HG03439 (cell line): ENCODE measurements around the gene PPP2R5C.
"Not testable (repeated sequence)": the region's sequence is repeated elsewhere in the genome, so short reads cannot be mapped to it uniquely, and the experiment has no call there.

Experiments used
- ATAC-seq: cut with Tn5 transposase; IDR thresholded peaks from one replicate; pipeline ENCODE4 v1.9.1; 2021; ENCODE audit warnings: mild to moderate bottlenecking, moderate library complexity; ENCODE audit not compliant: unreplicated experiment

The PPP2R5C gene

DNA sequence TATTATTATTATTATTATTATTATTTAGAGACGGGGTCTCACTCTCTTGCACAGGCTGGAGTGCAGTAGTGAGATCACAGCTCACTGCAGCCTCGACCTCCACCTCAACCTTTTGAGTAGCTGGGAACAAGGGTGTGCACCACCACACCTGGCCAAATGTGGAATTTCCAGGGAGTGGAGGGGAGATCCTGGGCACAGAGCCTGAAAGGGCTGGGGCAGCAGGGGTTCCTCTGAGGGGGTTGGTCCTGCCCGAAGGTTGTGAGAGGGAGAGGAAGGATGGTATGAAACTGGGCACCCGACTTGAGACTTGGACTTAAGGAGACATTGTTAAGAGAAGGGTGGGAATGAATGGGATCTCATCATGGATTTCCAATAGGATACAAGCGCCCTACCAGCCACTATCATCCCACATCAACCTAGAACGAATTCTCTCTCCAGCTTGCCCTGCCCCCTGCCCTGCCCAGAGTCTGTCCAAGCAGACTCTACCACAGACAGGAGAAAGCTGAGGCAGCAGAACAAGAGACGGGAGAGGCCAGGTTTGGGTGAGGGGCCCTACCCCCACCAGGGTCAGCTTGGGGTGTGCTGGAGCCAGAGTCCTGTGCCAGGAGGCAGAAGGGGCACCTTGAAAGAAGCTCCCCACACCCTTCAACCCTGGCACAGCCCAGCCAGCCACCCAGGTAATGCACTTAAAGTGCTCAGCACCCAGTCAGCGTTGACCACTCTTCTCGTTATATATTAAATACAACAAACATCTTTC is 200.4 kb downstream of the PPP2R5C start:
- no peak for ATAC-seq

DNA sequence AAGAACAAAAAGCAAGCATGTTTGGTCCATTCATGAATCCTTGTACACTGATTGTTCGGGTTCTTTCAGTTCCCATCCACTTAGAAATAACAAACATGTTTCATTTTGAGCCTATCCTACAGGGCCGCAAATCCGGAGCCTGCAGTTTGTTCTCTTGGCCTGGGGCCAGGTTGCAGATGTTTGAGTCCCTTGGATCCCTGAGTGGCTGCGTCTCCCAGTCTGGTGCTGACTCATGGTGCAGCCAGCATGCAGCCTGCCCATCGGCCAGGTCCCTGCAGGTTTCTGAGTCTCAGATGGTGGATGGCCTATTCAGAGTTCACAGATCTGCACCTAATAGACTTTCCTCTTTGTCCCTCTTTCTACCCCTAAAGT is 201.0 kb downstream of the PPP2R5C start:
- no peak for ATAC-seq

DNA sequence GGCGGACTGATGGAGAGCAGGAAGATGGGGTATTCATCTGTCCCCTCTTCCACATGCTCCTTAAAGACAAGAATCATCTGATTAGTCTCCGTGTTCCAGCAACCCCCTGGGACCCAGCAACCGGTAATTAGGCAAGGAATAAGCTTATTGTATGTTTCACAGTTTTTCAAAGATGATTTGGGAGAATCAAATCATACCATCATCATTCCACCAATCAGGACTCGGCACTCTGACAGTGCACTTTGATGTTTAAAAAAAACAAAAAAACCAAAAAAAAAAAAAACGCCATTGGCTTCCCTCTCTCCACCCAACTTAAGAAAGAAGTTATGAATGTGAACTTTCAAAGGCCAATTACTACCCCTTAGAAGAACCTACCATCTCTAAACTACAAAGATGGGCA is 201.5 kb downstream of the PPP2R5C start:
- ATAC-seq, result no peak

DNA sequence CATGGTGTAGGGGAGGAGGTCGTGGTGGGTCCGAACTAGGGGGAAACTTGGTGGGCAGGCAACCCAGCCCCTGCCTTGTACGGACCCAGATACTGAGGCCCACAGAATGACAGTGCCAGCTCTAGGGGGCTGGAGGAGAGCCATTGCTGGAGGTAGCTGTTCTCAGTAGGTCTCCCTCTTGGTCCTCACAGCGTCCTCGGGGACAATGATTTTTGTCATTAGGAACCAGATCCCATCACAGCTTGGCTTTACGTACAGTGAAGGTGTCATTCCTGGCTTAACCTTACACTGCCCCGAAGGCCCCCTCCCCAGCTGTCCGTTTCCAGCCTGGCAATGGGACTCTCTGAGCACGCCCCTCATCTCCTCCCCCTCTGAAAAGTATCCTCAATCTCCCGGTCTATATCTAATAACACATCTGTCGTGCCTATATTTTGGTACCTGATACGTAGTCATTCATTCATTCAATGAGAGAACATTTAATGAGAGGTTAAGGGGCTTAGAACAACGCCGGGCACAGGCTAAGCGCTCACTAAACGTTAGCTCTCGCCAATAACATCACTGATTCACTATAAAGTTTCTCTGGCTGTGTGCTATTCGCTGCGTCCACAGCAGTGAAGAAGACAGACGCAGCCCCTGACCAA is 202.3 kb downstream of the PPP2R5C start:
- ATAC-seq, result no peak

DNA sequence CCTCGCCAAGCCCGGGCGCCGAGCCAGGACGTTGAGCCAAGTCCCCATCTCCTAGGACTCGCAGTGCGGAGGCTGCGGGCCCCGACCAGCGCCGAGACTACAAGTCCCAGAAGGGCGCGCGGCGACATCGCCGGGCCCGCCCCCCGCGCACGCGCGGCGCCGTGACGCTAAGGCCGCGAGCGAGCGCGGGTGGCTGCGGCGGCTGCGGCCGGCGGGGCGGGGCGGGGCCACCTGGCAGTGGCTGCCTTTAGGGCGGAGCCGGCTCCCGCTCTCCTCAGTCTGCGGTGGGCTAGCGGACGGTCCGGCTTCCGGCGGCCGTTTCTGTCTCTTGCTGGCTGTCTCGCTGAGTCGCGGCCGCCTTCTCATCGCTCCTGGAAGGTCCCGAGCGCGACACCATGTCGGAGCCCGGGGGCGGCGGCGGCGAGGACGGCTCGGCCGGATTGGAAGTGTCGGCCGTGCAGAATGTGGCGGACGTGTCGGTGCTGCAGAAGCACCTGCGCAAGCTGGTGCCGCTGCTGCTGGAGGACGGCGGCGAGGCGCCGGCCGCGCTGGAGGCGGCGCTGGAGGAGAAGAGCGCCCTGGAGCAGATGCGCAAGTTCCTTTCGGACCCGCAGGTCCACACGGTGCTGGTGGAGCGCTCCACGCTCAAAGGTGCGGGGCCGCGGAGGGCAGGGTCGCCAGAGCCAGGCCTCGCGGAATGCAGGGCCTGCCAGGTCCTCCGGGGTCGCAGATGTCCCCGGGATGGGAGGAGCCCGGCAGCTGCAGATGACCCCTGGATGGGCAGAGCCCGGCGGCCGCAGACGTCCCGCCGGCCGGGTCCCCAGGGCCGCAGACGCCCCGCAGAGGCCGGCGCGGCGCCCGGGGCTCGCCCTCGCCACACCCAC is 203.0 kb downstream of the PPP2R5C start, which contains the start of gene DYNC1H1:
DYNC1H1 (plus strand) TSS at position 277 of the 884 bp plus-strand sequence; CDS start at position 396, 119 bp downstream.
- ATAC-seq, result peak; percentile 85

DNA sequence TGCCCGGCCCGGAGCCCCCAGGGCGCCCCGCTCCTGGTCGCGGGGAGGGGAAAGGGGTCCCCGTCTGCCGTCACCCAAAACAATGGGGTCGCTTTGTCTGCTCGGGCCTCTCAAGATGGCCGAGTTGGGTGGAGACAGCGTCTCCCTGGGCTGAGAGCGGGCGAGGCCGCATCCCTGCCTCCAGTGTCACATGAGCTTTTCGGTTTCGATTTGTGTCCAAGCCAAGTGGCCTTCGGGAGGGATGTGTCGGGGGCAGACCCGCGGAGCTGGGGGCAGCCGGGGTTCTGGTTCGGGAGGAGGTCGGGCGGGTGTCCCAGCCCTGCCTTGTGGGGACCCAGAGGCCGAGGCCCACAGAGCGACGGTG is 203.7 kb downstream of the PPP2R5C start:
- ATAC-seq, result peak; percentile 29

DNA sequence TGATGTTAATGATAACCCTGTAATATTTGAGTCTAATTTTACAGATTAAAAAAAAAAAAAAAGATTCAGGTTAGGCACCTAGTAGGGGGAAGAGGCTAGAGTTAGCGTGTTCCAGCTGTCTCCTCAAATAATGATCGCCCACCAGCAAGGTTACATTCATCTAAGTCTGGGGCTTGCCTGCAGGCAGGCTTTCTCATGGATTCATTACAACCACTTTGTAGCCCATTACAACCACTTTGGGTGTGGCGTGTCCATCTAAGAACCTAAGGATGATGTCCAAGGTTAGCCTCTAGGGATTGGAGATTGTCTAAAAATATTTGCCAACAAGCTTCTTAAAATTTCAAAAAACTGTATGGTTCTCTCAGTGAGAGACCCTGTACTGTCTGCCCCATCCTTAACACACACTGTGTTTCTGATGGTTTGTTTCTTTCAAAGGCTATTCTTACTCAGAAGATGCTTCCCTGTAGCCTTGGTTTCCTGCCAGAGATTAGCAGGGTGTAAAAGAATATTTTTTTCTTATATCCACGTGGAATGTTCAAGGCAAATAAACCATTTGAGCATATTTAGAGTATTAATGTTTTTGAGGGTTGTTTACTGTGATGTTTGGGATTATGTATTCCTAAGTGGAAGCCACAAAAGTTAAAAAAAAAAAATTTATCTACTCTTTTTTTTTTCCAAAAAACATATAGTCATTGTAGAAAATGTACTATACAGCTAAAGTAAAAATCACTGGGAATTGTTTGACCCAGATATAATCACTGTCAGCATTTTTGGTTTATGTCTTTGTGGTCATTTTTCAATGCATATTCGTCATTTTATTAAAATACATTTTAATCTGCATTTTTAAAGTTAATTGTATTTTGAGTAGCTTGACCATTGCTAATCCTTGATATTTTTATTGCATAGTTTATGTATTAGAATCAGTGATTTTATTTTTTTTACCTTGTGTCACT is 204.5 kb downstream of the PPP2R5C start:
- ATAC-seq, result no peak

DNA sequence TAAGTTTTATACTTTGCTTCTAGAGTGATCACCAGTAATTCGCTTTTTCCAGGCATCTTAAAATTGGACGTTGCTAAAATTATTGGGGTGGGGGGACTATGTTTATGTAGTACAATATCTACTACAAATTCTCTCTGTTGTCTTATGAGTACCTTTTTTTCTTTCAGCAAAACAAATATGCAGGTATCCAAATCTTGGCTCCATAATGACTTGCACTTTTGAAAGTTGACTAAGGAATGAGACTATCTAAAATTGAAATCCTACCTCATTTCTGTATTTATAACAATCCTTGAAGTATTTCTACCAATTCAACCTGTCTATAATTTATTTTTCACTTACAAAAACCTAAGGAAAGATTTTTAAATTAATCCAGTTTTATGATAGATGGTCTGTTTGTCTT is 205.2 kb downstream of the PPP2R5C start:
- ATAC-seq, result no peak

DNA sequence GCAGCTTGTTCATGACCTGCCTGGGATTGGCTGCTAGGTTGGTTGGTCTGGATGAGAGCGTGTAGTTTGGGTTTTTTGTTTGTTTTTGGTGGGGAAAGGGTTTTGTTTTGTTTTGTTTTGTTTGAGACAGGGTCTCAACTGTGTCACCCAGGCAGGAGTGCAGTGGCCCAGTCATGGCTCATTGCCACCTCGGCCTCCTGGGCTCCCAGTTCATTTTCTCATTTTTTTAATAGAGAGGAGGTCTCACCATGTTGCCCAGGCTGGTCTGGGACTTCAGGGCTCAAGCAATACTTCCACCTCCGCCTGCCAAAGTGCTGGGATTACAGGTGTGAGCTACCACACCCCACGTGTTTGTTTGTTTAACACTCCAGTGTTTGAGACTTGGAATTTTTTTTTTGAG is 206.7 kb downstream of the PPP2R5C start:
- ATAC-seq, result no peak

DNA sequence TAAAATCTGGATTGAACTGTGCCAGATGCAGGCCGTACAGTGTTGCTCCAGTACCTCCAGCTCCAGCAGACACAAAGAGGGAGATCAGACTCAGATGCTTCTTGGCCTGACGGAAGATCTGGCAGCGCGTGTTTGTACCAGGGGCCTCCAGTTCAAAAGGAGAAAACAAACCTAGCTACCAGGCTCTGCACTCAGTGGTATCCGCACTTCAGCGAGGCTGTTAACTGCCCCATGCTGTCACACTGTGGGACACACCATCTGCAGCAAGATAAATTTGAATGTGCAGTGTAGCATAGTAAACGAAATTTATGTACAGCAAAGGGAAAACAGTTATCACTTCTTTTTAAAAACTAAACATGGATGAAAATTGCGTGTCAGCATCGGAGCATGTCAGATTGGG is 208.0 kb downstream of the PPP2R5C start:
- no peak for ATAC-seq

DNA sequence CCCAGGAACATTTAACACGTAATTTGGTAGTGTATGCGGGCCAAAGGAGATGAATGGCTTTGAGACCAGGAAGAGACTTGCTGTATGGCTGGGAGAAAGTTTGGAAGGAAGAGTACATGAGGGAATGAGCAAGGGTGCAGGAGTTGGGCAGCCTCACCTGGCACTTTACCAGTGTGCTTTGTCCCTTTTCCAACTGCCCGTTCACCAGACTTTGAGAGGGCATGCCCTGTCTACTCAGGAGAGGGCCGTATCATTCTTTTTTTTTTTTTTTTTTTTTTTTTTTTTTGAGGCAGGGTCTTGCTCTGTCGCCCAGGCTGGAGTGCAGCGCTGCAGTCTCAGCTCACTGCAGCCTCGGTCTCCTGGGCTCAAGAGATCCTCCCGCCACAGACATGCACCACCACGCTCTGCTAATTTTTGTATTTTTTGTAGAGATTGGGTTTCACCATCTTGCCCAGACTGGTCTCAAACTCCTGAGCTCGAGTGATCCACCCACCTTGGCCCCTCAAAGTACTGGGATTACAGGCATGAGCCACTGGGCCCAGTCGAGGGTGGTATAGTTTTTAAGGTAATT is 209.4 kb downstream of the PPP2R5C start:
- ATAC-seq, result no peak

DNA sequence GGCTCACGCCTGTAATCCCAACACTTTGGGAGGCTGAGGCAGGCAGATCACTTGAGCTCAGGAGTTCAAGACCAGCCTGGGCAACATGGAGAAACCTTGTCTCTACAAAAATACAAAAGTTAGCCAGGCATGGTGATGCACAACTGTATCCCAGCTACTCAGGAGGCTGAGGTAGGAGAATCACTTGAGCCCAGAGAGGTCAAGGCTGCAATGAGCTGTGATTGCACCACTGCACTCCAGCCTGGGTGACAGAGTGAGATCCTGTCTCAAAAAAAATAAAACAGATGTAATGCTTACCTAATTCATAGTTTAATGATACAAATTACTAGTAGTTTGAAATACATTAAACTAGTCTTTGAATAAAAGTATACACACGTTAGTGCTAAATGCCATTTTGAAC is 209.9 kb downstream of the PPP2R5C start:
- not testable (repeated sequence) for ATAC-seq

DNA sequence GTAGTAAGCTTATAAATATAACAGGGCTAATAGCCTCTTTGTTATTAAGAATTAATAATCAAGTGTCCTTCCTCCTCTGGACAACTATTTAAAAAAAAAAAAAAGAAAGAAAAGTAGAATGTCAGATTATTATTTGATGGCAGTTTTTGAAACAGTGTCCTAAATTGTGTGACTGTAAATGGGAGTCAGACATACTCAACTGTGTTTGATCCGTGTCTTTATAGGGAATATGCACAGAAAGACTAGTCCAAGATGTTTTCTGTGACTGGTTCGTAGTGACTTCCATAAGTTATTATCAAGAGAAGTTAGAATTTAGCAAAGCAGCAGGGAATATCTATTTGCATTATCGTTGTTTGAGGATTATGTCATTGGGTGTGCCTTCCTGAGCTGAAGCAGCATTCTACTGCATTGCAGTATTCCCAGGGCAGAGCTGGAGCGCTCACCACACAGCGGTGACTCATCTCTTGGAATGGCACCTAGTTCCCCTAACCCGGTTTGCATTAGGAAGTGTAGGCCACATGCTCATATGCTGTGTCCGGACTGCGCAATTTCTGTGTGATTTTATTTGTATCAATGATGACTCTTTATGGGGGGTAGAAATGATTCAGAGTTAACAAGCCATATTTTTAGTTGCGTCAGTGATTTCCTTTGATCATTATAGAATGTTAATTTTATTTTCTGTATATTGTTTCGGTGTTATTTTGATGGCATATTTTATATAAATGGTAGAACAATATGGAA is 210.8 kb downstream of the PPP2R5C start:
- no peak for ATAC-seq

DNA sequence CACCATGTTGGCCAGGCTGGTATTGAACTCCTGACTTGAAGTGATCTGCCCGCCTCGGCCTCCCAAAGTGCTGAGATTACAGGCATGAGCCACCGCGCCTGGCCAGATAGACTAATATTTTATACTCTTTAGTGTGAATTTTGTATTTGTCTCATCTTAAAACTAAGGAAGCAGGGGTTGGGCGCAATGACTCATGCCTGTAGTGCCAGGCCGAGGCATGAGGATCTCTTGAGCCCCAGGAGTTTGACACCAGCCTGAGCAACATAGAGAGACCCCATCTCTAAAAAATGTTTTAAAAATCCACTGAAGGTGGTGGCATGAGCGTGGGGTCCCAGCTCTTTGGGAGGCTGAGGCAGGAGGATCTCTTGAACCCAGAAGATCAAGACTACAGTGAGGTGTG is 211.8 kb downstream of the PPP2R5C start:
- no peak for ATAC-seq

DNA sequence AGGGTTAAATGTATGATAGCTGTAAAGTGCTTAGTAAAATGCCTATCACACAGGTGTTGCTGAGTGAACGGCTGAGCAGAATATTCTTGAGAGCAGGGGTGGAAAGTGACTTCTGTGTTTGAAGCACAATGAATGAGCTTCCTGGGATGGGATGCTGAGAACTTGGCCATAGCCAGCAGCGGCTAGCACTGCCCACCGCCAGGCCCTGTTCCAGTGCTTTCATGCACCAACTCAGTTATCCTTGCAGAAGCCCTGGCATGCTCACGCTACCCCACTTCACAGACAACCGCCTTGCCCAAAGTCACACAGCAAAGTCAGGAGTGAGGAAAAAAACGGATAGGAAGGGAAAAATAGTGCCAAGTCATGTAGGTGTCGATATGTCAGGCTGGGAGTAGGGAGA is 213.7 kb downstream of the PPP2R5C start:
- ATAC-seq, result no peak
